CD4-positive, alpha-beta T cell treated with Interleukin-1 beta for 1 hour (primary cell): ENCODE results near the gene PROM2.
"Not testable (repeated sequence)": the region's sequence is repeated elsewhere in the genome, so short reads cannot be mapped to it uniquely, and the experiment has no call there.

ENCODE experiments used
- DNase-seq, 2 donors: peaks; one replicate each; pipeline ENCODE4 v3.0.0-alpha.2; 2020 to 2022

PROM2 gene

DNA sequence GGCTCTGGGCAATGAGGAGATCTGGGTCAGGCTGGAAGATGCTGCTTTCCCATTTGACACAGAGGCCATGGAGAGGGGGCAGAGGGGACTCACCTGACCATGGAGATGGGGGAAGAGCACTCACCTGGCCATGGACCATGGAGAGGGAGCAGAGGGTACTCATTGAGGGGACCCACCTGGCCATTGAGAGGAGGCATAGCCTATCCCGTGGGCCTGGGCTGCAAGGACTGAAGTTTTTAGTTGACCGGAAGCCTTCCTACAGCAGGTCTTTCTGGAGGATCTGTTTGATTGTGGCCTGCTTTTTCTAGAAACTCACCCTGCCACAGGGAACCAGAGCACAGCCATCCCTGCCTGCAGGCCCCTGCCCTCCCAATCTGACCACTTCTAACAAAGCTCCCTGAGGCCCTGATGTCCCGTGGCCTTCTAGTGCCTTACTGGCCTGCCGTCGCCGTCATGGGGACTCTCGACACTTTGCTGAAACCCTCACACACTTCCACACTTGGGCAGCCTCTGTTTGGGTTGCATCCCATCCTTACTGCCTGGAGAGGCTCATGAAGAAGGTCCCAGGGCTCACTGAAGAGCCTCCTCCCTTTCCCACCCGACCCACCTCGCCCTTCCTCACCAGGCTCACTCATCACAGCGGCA is 5.1 kb upstream of the PROM2 start:
- no peak for DNase-seq

DNA sequence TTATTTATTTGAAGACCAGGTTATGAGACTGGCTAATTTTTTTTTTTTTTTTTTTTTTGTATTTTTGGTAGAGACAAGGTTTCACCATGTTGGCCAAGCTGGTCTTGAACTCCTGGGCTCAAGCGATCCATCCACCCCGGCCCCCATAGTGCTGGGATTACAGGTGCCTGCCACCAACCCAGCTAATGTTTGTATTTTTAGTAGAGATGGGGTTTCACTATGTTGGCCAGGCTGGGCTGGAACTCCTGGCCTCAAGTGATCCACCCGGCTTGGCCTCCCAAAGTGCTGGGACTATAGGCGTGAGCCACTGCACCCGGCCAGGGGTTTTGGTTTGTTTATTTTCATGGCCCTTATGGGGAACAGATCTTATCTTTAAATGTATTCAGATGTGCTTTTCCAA is 4.5 kb upstream of the PROM2 start:
- not testable (repeated sequence) for DNase-seq

DNA sequence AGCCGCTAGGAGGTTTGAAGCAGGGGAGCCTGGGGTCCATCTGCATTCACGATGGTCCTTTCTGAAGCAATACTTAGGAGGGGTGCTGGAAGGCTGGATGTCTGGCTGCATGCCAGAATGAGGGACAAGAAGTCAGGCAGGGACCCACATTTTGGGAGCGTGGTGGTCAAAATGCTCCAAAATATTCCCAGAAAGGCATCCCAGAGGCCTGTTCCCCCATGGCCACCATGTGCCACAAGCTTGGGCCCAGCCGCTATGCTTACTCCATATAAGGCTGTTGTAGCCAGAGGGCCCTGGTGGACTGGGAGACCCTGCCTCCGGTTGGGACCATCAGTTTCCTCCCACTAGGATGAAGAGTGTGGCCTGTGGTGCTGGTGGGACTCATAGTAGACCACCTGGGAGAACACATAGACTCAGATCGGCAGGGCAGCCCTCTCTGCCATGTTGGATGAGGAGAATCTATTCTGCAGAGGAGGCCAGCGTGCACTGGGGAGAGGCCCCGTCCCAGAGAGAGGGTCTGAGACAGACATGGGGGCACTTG is 3.6 kb upstream of the PROM2 start:
- no peak for DNase-seq

DNA sequence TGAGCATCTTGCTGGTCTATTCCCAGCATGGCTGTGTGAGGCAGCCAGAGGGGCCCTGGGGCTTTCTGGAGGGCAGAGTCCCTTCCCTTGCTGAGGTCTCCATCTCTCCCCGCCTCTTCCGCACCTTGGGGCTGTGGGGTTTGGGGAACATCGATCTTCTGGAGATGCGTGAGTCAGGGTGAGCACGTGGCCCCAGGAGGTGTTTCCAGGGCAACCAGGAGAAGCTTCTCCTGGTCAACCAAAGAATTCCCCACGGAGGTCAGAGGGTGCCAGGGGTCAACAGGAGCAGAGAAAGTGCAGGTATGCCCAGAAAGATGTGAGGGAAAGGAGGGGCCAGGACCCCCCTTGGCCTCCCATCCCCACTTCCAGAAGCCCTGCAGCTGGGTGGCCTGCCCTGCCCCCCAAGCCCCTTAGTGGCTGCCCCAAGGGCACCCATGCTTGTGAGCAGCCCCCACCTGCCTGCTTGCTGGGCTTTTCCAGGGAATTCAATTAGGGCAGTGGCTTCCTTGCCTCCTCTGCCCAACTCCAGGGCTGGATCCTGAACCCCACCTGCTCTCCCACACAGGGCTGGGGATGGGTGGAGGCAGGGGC is 2.8 kb upstream of the PROM2 start:
- DNase-seq: no peak

DNA sequence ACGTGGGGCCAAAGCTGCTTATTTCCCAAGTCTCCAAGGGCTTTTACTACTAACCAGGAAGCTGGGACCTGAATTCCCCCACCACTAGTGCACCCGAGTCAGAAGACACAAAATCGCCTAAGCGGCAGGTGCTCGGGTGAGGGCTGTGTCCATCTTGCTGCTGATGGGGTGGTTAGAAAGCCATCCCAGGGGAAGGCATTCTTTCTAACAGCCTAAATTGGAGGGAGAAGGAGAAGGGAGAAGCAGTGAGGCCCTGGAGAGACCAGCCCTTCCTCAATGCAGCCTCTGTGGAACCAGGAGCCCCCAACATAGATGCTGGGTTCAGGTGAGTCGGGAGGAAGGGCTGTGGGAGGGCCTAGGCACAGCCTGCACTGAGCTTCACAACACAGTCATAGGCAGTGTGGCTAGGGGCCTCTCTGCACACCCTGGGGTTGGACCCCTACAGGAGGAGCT is 1.9 kb upstream of the PROM2 start:
- DNase-seq: no peak

DNA sequence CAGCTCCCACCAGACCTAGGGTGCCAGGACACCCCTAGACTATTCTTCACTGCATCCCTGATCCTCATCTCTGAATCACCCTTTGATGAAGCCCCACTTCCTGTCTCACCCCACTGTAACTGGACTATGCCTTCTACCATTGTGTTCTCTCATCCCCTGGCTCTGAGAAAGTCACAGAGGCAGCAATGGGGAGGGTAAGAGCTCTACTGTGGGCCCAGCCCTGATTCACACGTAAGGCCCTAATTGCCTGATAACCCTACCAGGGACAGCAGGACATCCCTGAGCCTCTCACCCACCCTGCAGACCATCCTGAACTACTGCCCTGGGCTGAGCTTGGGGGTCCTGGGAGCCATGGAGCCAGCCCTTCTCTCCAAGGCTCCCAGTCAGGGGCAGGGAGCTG is 1.5 kb upstream of the PROM2 start:
- DNase-seq: no peak

DNA sequence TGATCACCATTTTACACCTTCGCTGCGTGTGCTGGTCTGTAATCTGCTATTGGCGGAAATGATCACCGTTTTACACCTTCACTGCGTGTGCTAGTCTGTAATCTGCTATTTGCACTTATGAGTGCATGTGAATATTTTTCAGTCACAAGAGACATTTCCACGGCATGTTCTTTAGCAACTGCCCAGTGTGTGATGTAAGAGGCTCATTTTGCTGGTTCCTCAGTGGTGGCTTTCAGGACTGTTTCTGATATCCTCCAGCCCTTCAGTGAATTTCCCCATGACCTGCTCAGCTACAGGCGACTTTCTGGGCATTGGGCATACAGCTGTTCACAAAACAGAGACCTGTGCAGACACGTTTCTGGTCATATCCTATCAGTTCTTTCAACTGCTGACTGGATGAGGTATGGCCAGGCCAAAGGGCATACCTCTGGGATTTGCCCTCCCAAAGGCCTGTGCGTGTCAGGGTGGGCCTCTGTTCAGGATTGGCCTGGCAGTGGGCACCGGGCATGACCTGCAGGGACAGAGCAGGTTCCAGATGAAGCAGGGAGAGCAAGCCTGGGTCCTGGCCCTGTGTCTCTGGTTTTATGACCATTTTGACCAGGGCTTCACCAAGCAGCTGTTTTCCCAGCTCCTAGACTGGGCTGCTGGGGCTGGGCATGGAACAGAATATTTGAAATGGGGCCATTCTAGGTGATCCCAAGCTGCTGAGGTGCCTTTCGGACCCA is 521 bp upstream of the PROM2 start:
- DNase-seq: no peak

DNA sequence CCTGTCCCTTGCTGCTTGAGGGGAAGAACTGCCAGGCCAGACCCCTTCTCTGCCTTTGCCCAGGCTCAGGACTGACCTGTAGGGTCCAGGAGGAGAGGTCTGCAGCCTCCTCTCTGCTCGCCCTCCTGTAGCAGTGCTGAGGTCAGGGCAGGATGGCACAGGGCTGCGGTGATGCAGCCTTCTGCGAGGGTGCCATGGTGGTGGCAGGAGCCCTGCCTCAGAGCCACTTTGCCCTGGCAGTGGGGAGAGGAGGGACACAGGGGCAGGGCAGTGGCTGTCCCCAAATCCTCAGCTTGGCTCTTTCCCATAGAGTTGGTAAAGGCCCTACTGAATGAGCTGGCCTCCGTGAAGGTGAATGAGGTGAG is 884 bp downstream of the PROM2 start:
- DNase-seq: no peak

DNA sequence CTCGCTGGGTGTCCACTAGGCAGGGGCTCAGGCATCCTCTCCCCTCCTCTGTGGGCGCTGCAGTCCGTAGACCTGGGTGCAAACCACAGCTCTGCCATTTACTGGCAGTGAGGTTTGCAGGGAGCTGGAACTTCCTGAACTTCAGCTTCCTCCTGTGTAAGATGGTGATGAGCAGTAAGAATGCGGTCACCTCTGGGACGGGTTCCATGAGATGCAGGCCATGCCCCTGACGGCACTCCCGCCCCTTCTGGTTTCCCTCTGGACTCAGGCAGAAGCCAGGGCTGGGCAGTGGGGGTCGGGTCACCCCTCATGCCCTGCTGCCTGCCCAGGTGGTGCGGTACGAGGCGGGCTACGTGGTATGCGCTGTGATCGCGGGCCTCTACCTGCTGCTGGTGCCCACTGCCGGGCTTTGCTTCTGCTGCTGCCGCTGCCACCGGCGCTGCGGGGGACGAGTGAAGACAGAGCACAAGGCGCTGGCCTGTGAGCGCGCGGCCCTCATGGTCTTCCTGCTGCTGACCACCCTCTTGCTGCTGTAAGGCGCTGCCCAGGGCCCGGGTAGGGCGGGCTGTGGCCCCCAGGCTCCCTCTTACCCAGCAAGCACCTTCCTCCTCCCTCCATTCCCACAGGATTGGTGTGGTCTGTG is 1.5 kb downstream of the PROM2 start:
- no peak for DNase-seq

DNA sequence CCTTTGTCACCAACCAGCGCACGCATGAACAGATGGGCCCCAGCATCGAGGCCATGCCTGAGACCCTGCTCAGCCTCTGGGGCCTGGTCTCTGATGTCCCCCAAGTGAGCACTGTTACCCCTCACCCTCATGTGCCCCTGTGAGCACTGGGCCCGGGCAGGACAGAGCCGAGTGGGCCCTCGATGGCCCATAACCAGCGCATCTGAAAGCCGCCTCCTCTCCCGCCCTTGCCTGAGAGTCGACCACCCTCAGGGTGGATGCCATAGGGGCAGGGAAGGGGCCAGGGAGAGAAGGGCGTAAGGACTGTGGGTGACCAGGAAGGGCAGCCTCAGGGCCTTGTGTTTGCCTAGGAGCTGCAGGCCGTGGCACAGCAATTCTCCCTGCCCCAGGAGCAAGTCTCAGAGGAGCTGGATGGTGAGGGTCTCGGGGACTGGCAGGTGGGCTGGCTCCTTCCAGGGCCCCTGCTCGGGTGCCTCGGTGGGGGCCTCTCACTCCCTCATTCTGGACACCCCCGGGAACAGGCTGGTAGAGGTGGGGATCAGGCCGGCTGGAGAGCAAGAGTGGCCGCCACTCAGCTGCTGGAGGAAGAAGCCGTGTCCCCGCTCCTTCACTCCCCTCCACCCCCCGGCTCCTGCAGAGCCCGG is 2.1 kb downstream of the PROM2 start:
- no peak for DNase-seq

DNA sequence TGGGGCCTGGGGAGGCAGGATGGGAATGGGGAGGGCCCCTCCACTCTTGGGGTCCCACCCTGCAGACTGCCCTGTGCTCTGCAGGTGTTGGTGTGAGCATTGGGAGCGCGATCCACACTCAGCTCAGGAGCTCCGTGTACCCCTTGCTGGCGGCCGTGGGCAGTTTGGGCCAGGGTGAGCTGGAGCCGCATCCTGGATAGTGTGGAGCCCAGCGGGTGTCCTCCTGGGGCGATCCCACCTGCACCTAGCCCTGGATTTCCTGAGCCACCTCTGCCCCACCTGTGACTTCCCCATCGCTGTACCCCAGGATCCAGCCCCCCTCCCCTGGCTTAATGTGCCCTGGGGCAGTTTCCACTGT is 2.6 kb downstream of the PROM2 start:
- no peak for DNase-seq

DNA sequence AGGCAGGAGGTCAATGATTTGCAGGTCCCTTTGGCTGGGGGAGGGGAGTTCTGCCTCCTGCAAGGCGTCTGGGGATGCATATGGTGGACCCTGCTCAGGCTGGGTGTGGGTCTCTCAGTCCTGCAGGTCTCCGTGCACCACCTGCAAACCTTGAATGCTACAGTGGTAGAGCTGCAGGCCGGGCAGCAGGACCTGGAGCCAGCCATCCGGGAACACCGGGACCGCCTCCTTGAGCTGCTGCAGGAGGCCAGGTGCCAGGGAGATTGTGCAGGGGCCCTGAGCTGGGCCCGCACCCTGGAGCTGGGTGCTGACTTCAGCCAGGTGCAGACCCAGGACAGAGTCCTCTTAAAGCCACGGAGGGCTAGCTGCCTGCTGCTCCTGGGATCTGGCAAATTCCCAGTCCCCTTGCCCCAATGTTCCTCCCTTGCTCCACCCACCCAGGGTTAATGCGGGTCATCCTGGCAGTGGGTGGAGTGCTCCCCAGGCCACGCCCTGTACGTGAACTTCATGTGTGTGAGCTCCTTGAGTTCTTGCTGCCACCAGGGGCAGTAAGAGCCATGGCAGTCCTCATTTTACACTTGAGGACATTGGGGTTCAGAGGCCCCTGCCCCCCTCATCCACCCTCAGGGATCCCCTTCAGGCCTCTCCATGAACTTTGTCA is 3.1 kb downstream of the PROM2 start:
- no peak for DNase-seq

DNA sequence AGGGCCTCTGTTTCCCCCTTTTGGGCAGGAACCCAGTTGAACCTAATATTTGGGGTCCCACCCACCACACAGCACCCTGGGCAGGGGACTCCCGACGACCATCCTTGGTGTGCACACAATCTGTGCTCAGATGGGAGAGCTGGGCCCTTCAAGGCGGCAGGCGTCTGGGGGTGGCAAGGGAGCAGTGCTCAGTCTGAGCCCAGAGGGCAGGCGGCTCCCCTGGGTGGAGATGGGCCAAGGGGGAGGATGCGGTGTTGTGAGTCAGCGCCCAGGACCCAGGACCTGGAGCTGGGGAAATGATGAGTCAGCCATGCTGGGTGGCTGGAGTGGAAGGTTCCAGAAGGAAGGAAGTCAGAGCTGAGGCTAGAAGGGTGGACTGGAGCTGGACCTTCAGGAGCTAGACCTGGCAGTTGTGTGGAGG is 3.8 kb downstream of the PROM2 start:
- no peak for DNase-seq

DNA sequence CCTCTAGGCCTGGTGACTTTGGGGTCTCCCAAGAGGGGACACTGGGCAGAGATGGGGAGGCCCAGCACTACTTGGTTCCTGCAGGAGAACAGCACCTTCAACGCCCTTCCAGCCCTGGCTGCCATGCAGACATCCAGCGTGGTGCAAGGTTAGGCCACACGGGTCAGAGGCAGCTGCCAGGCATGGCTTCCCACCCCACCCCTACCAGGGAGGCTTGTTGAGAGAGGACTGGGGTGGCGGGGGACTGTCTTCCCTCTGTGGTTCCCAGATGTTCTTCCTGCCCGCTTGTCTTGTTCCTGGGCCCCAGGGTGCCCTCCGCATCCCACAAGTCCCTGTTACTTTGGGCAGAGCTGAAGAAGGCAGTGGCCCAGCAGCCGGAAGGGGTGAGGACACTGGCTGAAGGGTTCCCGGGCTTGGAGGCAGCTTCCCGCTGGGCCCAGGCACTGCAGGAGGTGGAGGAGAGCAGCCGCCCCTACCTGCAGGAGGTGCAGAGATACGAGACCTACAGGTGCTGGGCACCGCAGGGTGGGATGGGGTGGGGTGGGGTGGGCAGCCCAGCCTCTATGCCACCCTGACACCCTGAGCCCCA is 4.5 kb downstream of the PROM2 start:
- DNase-seq: no peak

DNA sequence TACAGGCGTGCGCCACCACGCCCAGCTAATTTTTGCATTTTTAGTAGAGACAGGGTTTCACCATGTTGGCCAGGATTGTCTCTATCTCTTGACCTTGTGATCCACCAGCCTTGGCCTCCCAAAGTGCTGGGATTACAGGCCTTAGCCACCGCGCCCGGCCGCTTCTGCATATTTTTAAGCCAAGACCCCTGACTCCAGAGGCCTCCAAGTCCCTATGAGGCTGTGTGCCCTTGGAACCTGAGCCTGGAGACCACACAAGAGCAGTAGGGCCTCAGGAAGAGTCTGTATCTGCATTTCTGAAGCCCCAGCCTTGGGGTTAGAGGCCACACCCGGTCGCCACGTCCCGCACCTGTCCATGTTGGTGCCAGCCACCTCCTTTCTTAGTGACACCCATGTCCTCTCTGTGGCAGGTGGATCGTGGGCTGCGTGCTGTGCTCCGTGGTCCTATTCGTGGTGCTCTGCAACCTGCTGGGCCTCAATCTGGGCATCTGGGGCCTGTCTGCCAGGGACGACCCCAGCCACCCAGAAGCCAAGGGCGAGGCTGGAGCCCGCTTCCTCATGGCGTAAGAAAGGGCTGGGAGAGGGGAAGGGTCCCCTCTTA is 5.3 kb downstream of the PROM2 start:
- no peak for DNase-seq

DNA sequence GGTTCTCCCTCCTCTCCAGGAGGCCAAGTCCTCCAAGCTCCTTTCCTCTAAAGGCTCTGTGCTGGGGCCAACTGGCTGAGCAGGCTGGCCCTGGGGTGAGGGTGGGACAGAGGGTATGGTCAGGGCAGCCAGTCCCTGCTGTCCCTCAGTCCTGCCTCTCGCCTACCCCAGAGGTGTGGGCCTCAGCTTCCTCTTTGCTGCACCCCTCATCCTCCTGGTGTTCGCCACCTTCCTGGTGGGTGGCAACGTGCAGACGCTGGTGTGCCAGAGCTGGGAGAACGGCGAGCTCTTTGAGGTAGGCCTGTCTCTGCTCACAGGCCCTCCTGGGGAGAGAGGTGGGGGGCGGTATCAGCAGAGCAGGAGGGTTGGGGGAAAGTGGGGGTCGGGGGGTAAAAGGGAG is 6.8 kb downstream of the PROM2 start:
- DNase-seq: no peak

DNA sequence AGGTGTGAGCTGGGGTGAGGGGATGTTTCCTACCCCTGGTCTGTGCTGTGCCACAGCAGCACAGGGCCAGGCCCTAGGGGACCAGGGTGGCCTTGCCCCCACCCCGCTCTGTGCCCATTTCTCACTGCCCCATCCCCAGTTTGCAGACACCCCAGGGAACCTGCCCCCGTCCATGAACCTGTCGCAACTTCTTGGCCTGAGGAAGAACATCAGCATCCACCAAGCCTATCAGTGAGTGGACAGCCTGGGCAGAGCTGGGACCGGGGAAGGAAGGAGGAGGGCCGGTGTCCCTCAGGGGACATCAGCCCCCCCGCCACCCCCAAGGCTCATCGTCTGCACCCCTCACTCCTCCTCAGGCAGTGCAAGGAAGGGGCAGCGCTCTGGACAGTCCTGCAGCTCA is 7.5 kb downstream of the PROM2 start:
- DNase-seq: no peak

DNA sequence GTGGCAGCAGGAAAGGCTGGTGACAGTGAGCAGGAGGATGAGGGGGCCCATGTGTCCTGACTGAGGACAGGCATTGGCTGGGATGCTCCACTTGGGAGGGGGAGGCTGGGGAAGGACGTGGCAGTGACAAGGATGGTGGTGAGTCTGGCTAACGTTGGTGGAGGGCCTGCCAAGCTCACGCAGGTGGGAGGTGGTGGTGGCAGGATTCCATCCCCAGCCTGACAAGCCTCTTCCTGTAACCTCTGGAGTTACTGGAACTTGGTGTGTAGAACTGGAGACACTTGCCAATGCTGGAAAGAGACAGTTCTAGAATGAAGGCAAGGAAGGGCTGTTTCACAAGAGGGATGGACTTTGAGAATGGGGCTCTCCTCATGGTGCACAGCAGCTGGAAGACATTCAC is 8.2 kb downstream of the PROM2 start:
- no peak for DNase-seq

DNA sequence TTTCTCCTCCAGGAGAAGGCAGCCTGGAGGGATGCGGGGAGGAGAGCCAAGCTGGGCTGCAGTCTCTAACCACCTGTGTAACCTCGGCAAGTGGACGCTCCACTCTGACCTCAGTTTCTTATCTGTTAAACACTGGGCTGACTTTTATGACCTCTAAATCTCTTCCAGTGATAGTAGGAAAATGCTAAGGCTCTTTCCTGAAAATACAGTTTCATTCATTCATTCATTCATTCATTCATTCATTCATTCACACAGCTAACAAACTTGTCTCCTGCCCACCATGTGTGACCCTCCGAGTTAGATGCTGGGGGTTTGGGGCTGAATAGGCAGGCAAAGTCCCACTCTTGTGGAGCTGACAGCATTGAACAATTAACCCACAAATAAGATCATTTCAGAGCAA is 9.3 kb downstream of the PROM2 start:
- no peak for DNase-seq

DNA sequence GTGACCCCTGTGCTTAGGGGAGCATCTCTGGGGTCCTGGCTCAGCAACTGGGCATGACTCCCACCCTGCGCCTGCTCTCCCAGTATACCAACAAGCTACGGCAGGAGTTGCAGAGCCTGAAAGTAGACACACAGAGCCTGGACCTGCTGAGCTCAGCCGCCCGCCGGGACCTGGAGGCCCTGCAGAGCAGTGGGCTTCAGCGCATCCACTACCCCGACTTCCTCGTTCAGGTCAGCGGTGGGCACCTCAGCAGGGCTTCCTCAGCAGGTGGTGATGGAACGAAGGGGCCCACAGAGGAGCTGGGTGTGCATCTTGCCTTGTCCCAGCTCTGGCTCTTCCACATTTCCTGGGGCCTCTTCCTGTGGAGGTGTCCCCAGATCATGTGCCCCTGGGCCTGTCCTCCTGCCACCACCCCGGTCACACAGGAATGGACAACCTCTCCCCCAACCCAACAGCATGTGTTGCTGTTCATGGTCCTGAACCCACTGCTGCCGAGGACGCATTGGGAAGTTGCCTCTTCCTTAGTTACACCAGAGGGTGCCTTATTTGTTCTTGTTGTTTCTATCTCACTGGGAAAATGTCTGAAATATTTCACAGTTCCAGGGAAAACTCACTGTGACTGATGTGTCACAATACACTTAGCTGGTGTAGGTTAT is 10.8 kb downstream of the PROM2 start:
- no peak for DNase-seq

DNA sequence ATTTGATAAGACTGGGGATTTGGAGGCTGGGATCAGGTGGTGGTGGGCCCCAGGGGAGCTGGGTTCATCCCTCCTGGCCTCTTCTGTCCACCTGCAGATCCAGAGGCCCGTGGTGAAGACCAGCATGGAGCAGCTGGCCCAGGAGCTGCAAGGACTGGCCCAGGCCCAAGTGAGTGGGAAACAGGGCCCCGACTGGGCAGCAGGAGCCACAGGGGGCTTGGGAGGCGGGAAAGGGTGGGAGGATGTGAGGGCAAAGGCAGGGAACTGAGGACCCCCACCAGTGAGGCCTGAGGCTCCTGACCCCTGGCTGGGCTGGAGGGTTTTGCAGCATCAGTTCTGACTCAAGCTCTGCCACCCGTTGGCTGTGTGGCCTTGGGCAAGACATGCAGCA is 11.3 kb downstream of the PROM2 start:
- DNase-seq: no peak
